Measurements from ENCODE around the gene CMSS1.

Gene CMSS1

DNA sequence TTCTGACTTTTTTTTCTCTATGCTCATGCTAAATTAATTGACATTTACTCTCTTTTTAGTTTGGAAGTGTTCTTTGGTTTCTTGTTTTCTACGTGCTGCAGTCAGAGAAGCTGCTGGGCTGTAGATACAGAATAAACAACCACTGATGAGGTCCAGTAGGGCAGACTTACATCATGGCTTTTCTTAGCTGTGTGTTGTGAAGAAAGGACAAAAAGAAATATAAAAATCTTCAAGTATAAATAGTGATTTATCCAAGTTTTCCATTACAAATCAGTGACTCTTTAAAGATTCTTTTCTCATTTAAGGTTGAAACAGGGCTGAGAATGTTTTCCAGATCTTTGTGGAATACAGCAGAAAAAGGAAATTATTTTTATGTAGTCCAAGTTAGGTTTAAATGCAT is 122.2 kb downstream of the CMSS1 start:
- no peak overlapping the region for H3K4me3 ChIP-seq (ENCODE audit: low read depth, low read length)
- H3K27me3 ChIP-seq (ENCODE audit: control insufficient read depth, insufficient read depth, low read length), result no peaks in the 10 kb centered on the region
- H3K9me3 ChIP-seq (ENCODE audit: control insufficient read depth, low read length), result no peaks in the 10 kb centered on the region
- no peak overlapping the region for H3K4me2 ChIP-seq (ENCODE audit: low read length)
- TF ChIP-seq, protein P1, sequence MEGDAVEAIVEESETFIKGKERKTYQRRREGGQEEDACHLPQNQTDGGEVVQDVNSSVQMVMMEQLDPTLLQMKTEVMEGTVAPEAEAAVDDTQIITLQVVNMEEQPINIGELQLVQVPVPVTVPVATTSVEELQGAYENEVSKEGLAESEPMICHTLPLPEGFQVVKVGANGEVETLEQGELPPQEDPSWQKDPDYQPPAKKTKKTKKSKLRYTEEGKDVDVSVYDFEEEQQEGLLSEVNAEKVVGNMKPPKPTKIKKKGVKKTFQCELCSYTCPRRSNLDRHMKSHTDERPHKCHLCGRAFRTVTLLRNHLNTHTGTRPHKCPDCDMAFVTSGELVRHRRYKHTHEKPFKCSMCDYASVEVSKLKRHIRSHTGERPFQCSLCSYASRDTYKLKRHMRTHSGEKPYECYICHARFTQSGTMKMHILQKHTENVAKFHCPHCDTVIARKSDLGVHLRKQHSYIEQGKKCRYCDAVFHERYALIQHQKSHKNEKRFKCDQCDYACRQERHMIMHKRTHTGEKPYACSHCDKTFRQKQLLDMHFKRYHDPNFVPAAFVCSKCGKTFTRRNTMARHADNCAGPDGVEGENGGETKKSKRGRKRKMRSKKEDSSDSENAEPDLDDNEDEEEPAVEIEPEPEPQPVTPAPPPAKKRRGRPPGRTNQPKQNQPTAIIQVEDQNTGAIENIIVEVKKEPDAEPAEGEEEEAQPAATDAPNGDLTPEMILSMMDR (IDR thresholded peaks at IDR 0.05), result no peak
- H3K79me2 ChIP-seq, result no peaks in the 10 kb centered on the region
- no peaks in the 10 kb centered on the region for H3K36me3 ChIP-seq (ENCODE audit: control insufficient read depth, insufficient read depth, low read length)
- no peak overlapping the region for H3K9ac ChIP-seq
- peaks cover 16% of the 10 kb centered on the region for H3K4me1 ChIP-seq
- H2AFZ ChIP-seq, result no peak overlapping the region
- no peak overlapping the region for H3K27ac ChIP-seq

DNA sequence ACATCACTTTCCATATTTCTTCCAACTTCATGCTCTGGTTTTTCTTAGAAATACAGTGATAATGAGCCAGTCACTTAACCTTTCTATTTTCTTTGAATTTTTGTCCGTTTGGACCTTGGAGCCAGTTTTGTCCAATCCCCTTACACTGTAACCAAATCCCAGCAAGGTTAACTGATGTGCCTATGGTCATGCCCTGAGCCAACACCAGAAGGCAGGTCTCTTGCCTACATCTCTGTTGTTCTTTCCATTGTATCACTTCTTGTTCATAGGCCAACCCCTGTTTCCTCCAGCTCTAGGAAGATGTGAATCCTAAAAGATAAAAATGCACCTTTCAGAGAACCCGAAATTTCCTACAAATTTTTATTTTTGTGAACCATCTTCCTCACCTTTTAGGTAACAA is 122.7 kb downstream of the CMSS1 start:
- Histone ChIP-seq H3K27me3 (ENCODE audit: control insufficient read depth, insufficient read depth, low read length) (no peaks in the 10 kb centered on the region), H3K4me2 (ENCODE audit: low read length) (no peak overlapping the region), H3K9me3 (ENCODE audit: control insufficient read depth, low read length) (no peaks in the 10 kb centered on the region), H3K4me1 (peaks cover 12% of the 10 kb centered on the region), H3K36me3 (ENCODE audit: control insufficient read depth, insufficient read depth, low read length) (no peaks in the 10 kb centered on the region), H3K79me2 (no peaks in the 10 kb centered on the region), H3K4me3 (ENCODE audit: low read depth, low read length) (no peak overlapping the region), H2AFZ (no peak overlapping the region), H3K9ac (no peak overlapping the region), H3K27ac (no peak overlapping the region)
- TF ChIP-seq, protein P1 (IDR thresholded peaks at IDR 0.05), result no peak

DNA sequence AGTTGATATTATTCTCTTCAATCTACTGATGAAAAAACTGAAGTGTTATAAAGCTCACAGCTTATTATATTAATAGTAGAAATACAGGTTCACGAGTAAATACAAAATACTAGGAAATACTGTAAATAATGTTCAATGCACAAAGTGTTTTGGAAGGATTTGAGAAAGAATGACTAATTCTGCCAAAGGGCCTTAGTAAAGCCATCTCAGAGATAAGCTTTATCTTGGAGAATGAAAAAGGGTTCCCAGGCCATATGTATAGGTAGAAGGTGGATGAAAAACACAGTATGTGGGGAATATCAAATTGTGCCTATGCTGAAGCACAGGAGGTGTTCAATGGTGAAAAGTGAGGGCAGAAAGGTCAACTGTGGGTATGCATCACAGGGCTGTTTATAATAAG is 123.5 kb downstream of the CMSS1 start:
- H3K27me3 ChIP-seq (ENCODE audit: control insufficient read depth, insufficient read depth, low read length), result no peaks in the 10 kb centered on the region
- H3K4me2 ChIP-seq (ENCODE audit: low read length), result no peak overlapping the region
- H3K4me1 ChIP-seq, result peaks cover 12% of the 10 kb centered on the region
- H3K79me2 ChIP-seq, result no peaks in the 10 kb centered on the region
- no peaks in the 10 kb centered on the region for H3K36me3 ChIP-seq (ENCODE audit: control insufficient read depth, insufficient read depth, low read length)
- H2AFZ ChIP-seq, result no peak overlapping the region
- TF ChIP-seq, protein P1 (IDR thresholded peaks at IDR 0.05), result no peak
- H3K9me3 ChIP-seq (ENCODE audit: control insufficient read depth, low read length), result no peaks in the 10 kb centered on the region
- H3K4me3 ChIP-seq (ENCODE audit: low read depth, low read length), result no peak overlapping the region
- H3K27ac ChIP-seq, result no peak overlapping the region
- no peak overlapping the region for H3K9ac ChIP-seq

DNA sequence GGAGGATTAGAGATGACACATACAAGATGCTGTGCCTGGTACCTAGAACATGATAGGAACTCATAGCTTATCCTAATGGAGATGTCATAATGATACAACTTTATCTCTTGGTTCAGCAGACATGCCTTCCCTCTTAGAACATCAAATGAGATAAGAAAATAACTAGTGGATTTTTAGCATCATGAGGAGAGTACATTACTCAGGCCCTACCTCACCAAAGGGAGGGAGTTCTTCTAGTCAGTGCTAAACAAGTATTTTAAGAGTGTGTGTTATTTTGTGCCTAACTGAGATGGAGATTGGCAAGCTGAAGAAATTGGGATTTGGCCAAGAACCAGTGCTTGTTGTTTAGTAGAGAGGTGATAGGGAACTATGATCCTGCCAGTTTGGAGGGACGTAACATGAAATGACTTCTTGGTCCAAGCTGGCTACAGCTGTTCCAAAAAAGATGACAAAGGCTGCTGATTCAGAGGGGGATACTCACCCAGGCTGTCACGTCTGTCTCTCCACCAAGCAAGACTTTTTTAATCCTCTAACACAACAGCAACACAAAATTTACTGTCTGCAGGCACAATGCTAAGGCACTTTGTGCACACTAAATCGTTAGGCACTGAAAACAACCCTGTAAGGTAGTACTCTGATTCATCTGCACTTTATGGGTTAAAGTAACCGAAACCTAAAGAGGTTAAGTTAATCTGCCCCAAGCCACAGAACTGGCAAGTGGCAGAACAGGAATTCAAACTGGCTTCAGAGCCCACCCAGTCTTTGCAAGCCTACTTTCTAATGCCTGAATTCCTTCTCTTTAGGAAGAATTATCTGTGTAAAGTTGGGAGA is 126.5 kb downstream of the CMSS1 start:
- peaks cover 7% of the 10 kb centered on the region for H3K4me1 ChIP-seq
- H3K27me3 ChIP-seq (ENCODE audit: control insufficient read depth, insufficient read depth, low read length), result no peaks in the 10 kb centered on the region
- no peaks in the 10 kb centered on the region for H3K36me3 ChIP-seq (ENCODE audit: control insufficient read depth, insufficient read depth, low read length)
- no peak overlapping the region for H3K9ac ChIP-seq
- H3K9me3 ChIP-seq (ENCODE audit: control insufficient read depth, low read length), result no peaks in the 10 kb centered on the region
- no peak overlapping the region for H3K4me3 ChIP-seq (ENCODE audit: low read depth, low read length)
- no peak overlapping the region for H2AFZ ChIP-seq
- H3K27ac ChIP-seq, result no peak overlapping the region
- H3K79me2 ChIP-seq, result no peaks in the 10 kb centered on the region
- TF ChIP-seq, protein P1 (IDR thresholded peaks at IDR 0.05), result no peak
- H3K4me2 ChIP-seq (ENCODE audit: low read length), result no peak overlapping the region
